ENCODE measurements around the gene ENHO. TPM values are rescaled to one million over a fixed set of nuclear protein-coding genes. Genes with fewer than 3 reads are reported as not detected.

Gene ENHO
- 0.24 and 1.9 TPM in 2 replicates for total RNA-seq (2014; rRNA removed; shearing (Covaris generic))

DNA sequence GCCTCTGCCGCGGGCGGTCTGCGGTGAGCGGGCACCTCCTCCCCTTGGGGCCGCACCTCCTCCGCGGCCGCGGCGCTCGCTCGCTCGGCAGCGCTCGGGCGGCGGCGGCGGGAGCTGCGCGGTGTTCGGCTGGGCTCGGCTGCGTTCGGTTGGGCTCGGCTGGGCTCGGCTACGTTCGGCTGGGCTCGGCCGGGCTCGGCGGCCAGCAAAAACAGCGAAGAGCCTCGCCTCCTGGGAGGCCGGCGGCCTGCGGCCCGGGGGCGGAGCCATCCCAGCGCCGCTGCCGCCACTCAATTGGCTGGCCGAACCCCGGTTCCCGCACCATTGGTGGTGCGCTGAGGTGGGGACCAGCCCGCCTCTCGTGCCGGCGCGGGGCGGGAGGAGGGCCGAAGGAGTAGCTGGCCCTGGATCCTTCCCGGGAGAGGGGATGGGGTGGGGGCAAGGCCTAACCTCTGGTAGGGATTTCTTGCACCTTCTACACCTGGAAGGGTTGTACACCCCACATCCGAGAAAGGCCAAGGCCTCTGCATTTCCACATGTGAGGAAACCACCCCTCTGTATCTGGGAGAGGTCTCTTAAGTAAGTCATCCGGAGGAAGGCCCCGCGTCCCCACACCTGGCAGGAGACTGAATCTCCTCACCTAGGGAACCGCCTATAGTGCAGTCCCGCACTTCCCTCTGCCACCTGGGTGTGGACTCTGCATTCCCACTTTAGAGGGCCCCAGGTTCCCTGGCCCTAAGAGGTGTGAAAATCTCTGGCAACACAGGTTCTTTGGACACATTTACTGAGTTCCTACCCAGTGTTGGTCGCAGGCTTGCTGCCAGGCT lies at the start of gene ENHO:
ENHO (minus strand) TSS at position 20 of the 827 bp plus-strand sequence. CDS start 1,295 bp downstream, outside the sequence.
- DNase-seq (ENCODE audit: low read depth) = peak; percentile 95

DNA sequence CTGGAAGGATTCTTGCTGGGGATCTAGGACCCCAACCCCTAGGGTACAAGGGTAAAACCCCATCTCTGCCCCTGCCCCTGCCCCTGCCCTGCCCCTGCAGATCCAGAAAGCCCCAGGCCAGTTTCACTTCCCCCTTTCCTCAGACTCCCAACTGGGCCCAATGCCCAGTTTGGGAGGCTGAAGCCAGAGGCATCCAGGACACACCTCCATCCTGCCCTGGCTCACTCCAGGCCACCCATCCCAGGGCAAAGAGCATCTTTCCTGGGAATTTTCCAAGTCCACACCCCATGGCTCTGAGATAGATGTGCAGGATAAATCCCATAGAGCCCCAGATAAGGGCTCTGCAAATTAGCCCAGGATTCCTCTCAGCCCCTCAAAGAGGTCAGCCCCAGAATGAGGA lies 49.3 kb upstream of the ENHO start:
- no peak for DNase-seq (ENCODE audit: low read depth)

DNA sequence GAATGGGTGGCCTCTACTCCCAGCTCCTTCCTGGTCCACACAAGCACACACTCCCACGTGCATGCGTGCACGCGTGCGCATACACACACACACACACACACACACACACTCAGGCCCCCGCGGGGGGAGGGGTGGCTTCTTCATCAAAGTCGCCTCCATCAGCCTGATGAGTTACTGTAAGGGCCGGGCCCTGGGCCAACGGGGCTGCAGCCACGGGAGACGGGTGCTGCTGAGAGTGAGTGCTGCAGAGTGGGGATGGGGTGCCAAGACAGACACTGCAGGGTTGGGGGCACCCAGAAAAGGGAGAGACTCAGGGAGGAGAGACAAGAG lies 48.7 kb upstream of the ENHO start:
- DNase-seq (ENCODE audit: low read depth) = no peak

DNA sequence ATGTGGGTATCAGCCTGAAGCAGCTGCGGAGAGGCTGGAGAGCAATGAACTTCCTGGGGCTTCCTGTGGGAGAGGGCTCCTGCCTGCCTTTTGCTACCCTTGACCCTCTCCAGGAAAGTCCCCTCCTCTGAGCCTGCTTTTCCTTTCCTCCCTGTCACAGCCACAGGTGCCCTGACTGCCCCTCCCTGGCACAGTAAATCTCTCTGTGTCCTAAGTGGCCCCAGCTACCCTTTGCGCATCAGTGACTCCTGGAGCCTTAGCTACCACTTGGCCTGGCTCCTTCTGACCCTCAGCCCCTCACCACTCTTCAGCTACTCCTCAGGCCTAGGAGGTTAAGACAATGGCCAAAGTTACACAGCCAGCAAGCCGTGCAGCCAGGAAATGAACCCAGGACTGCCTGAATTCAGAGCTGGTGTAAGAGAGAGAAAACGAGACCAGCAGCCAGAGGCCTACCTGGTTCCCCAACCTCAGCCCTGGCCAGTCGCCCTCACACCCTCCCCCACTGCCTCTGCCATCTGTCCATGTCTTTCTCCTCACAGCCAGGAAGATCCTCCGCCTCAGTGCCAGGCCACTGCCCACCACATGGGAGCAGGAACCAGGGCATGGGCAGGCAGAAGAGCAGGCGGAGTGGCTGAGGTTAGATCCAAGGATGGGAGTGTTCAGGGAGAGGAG lies 48.2 kb upstream of the ENHO start:
- no peak for DNase-seq (ENCODE audit: low read depth)

DNA sequence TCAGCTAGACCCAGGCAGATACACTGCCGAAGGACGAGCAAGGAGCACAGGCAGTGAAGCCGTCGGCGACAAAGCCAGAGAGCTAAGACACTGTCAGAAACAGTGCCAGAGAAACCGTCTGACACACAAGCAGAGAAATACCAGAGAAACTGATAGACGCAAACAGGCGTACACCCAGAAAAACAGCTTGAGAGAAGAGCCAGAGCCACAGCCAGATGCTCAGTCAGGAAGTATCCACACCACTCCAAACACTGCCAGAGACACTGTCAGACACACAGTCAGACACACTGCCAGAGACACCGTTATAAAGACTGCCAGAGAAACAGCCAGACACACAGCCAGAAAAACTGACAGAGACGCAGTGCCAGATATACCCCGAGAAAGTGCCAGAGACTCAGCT lies 47.6 kb upstream of the ENHO start:
- no peak for DNase-seq (ENCODE audit: low read depth)

DNA sequence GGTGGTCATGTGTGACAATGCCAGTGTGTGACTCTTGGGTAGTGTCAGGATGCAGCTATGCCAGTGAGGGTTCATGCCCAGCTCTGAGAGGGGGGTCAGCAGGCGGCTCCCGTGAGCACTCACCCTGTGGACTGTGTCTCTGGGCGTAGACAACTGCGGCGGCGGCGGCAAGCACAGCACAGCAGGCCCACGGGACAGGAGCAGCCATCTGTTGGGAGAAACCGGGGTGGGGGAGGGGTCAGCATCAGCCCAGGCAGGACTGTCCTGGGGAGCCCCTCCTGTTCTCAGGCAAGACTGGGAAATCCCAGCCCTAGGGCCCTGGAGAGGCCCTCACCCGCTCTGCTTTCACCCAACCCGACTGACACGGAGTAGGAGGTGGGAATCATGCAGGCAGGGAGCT lies 46.0 kb upstream of the ENHO start:
- DNase-seq (ENCODE audit: low read depth) = no peak

DNA sequence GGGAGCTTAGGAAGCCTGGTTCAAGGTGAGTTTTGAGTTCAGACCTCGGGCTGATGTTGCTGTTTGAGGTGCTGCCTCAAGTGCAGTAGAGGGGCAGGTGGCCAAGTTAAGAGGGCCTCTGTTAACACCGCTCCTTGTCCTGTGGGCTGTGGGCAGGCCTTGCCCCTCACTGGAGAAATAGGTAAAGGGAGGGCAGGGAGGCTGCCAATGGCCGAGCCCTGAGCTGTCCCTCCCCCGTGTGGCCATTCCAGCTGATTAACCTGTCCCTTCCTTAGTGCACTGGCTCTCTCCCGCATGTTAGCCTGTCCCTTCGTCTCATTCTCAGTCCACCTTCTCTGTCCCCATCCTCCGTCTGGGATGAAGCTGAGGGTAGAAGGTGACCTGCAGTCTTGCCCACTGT lies 45.3 kb upstream of the ENHO start:
- no peak for DNase-seq (ENCODE audit: low read depth)

DNA sequence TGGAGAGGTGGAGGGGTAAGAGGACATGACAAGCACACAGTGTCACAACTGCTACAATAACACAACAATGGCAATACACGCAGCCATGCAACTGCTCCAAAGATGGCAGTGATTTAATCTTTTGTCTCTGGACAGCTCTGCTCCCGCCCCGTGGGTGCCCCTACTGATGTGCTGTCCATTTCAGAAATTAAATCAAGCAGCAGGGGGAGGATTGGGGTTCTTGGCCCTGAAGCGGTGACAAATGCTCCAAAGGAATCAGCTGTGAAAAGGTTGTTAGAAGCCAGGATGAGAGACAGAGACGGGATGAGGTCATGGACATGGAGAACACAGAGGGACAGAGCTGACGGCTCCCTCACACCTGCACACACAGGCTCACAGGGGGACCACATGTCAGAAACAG lies 44.2 kb upstream of the ENHO start:
- no peak for DNase-seq (ENCODE audit: low read depth)

DNA sequence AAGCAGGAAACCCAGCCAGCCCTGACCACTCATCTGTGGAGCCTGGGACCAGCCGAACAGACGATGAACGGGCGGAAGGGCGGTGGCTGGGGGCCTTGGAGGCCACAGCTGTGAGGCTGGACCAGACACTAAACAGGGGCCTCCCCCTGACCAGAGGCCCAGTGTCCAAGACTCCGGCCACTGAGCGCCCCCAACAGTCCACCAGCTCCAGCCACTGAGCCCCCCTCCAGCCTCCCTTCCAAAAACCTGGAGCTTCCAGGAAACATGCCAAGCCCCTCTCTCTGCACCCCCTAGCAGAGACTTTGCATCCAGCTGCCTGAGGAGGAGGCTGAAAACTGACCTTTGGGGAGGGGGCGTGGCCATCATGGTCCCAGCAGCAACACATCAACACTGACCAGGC lies 43.5 kb upstream of the ENHO start:
- no peak for DNase-seq (ENCODE audit: low read depth)

DNA sequence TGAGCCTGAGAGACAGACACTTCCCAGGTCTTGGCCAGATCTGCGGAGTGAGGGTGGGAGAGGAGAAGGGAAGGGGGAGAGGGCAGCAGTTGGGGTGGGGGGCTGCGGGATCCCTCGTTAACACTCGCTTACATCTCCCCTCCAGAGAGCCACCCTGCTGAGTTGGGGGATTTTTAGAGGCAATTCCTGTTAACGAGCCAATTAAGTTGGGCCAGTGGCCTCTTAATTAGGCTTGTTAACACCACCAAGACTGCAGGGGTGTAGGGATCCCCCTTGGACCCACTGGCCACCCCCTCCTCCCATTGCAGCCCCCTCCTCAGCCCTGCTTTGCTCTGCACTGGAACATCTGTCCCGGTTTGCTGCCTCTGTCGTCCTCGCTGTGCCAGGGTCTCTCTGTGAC lies 43.1 kb upstream of the ENHO start:
- DNase-seq (ENCODE audit: low read depth) = no peak

DNA sequence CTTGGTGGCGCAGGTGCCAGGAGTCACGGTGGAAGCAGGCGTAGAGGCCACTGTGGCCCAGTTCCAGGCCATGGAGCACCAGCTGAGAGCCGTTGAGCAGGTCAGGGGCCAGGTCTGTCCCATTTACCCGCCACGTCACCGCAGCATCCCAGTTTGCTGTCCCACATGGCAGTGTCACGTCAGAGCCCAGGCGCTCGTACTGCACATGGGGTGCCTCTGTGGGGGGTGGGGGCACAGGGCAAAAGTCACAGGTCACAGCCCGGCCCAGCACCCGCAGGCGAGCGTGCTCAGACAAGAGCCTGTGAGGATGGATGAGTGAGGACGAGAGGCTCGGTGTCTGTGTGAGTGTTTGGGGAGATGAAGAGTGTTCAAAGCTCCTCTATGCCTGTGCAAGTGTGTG lies 41.8 kb upstream of the ENHO start:
- no peak for DNase-seq (ENCODE audit: low read depth)

DNA sequence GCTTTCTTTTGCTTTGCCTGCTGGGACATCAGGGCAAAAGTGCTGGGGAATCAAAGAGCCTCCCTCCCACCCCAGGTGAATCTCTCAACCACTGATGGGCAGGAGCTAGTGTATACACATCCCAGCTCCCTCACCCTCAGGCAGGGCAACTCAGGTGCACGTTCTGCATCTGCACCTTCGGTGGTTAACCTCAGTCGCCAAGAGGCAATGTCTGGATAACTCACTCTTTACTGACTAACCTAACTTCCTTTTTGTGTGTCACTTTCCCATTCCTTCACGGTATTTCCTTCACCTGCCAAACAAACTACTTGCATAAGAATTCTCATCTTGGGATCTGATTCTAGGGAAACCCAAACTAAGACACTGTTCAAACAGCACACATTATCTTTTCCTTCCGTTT lies 40.5 kb upstream of the ENHO start:
- DNase-seq (ENCODE audit: low read depth) = no peak

DNA sequence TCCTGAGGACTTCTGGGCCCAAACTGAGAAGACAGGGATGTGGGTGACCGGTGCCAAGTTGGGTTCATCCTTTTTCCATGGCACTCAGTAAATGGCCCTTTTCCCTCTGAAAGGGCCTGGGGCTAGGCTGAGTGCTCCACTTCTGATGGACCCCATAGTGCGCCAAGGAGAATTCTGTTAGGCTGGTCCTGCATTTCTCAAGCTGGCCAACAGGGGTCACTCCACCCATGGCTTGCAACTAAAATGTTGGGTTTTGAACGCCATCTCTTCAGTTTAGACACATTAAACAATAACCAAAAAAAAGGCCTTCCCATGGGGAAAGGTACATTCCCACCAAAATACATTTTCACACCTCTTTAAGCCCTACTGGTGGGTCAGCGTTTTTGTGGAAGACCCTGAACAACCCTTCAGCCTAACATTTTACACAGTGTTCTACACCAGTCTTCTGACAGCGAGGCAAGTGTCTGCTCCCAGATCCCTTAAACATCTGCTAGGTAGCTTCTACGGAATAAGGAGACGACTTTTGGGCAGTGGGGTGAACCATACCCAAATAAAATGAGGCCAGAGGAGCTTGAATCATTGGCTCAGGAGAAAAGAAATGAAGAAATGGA lies 39.5 kb upstream of the ENHO start:
- DNase-seq (ENCODE audit: low read depth) = no peak

DNA sequence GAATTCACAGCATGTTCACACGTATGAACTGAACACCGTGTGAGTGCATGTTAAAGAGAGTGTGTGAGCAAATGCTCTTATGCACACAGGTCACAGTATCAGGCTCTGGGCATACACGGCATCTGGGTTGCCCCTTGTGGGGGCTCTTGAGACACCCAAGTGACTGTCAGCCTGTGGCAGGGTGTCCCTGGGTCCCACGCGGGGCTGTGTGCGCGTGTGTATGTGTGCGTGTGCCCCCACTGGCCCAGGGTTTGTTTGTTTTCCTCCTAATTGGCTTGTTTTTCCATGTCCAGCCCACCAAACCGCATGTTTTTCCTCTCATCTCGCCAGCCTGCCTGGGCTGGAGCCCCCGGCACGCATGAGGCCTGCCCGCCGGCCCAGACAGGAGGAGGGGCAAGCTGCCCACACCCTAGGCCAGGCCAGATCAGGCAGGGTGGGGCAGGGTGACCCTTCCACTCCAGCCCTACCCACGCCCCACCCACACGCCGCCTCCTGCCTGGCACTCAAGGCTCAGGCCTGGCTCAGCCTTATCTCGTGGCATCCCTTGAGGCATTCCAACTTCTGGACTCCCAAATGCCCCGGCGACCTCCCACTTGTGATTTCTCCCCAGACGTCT lies 37.9 kb upstream of the ENHO start:
- no peak for DNase-seq (ENCODE audit: low read depth)

DNA sequence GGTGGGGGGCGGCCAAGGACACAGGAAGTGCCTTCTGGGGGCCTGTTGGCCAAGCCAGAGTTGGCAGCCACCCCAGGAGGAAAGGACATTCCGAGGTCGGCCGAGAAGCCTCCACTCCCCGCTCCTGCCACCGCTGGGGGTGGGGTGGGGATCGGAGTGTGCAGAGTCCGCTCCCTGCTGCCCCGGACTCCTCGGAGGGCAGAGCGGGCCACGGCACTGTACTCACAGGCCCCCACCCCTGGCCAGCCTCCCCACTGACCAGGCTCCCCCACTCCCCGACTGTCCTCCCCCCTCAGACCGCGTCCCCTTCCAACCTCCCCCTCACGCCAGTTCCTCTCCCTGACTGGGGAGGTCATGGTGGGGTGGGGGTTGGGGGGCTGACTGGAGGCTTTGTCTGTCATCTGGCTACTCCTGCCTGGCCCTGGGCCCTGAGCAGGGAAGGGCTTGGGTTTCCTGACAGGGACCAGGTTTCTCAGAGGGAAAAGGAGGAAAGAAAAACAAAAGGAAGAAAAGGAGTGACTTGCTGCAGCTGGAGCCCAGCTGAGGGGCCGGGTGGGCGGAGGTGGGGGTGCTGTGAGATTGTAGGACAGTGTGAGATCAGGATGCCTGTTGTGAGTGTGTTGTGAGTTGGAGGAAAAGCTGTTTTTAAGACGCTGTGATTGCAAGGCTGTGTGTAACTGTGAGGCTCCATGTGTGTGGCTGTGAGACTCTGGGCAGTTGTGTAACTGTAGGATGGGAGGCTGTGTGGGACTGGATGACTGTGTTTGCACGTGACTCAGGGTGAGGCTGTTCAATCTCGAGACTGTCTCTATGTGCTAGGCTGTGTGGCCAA lies 37.0 kb upstream of the ENHO start:
- DNase-seq (ENCODE audit: low read depth) = peak; percentile 51

DNA sequence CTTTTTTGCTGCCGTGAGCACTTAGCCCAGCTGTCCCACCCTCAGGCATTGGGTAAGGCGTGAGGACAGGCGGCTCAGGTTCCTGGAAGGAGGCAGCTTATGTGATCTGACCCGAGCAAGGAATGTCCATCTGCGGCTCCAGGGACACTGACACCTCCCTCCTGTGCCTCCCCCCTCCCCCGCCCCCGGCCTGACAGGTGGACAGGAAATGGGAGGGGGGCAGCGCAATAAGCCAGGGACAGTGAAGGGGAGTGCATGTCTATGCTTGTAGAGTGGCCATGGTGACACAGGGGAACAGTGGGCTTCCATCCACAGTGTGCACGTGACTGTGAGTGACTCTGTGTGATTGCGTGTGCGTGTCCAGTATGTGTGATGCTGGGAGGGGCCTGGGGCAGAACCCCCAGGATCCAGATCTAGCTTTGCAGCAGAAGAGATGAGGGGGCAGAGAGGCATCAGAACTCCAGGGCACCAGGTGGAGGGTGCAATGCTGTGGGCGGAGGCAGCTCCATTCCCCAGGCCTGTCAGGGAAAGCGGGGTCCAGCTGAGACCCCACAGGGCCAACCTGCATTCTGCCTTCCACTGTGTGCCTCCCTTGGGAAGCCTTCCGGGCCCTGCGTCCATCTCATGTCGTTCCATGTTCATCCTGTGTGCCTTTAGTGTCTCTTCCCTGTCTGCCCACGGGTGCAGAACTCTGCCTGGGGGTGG lies 36.3 kb upstream of the ENHO start:
- DNase-seq (ENCODE audit: low read depth) = no peak

DNA sequence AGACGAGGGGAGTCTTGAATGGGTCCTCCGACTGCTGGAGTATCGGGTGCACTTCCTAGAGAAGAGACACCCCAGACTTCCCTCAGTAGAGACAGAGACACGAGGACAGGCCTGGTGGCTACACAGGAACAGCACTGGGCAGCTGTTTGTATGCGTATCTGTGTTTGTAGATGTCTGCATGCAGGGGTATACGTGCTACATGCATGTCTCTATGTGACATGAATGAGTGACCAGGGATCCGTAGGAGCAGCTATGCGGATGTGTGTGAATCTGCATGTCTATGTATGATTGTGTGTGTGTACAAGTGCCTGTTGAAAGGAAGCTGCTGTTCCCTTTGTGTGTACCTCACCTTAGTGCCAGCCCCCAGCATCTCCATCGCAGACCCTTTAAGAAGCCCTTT lies 35.6 kb upstream of the ENHO start:
- DNase-seq (ENCODE audit: low read depth) = no peak

DNA sequence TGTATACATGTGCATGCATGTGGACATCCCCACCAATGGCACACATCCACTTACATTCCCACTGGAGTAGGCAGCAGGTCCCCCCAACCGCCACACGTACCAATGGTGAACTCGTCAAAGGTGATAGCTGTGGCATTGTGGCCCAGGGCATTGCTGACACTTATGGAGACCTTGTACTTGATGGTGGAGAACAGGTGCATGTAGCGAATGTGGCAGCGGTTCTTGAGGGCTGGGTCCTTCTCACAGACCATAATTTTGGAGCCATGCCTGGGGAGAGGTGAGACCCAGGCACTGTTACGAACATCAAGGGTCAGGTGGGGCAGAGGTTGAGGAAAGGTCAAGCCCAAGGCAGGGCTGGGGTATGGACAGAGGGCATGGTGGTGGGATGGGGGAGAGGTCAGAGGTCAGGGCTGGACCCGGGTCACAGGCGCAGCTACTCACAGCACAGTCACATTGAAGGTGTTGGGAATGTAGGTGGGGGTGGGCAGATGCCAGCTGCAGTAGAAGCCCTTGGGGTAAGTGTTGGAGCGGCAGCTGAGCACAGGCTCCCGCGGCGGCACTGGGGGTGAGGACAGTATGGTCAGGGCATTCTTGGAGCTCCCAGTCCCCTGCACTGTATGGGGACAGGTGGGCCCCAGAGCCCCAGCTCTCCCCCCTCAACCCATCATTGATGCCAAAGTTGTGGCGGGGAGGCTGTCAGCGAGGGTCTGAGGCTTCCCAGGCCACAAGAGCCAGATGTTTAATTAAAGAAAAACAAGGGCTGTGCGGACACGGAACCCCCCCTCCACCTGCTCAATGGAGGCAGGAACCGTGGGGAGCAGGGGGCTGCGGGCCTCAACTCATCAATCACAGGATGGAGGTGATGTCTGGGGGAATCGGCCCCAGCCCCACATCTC lies 34.9 kb upstream of the ENHO start:
- DNase-seq (ENCODE audit: low read depth) = no peak

DNA sequence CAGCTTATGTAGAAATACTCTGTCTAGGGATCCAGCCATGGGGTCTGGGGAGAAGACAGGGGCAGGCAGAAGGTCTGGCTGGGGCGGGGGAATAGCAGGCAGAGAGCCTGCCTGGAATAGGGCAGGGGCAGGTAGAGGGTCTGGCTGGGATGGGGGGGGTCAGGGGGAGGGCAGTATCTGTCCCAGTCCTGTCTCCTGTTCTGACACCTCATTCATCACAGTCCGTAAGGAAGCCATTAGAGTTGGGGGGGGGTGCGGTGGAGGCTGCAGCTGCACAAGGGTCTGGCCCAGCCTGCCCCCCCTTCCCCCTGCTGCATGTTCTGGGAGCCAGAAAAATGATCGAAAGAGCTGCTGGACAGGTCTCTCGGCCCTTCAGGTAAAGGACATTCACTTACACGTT lies 34.2 kb upstream of the ENHO start:
- no peak for DNase-seq (ENCODE audit: low read depth)

DNA sequence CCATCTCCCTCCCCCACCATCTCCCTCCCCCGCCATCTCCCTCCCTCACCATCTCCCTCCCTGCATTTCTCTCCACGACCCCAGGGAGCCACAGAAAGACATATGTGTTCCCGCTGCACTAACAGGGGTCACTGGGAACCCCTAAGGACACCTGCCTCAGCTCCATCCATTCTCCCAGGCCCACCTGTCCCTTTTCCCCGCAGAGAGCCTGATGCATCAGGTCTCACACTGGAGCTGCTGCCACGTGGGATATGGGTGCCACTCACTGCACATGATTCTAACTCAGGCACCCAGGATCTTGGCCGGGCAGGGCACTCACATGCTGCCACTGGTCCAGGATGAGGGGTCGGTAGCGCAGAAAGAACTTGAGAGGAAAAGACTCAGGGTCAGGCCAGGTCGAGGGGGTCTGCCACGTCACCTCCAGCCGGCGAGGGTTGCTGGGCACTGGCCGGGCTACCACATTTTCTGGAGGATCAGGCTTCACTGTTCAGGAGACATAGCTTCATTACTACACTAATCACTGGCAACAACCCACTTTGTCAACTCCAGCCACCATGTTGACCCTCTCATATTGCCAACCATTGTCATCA lies 33.2 kb upstream of the ENHO start:
- DNase-seq (ENCODE audit: low read depth) = no peak

All from Daoy (cell line).